AG09319 (cell line): Measurements from ENCODE around the gene SUFU.
"Not testable (repeated sequence)": the region's sequence is repeated elsewhere in the genome, so short reads cannot be mapped to it uniquely, and the experiment has no call there.

ENCODE experiments used
- DNase-seq: peaks from one replicate; pipeline ENCODE4 v3.0.0-alpha.2; 2010; ENCODE audit warnings: low read depth; ENCODE audit errors: extremely low read depth
- CTCF ChIP-seq: IDR thresholded peaks from 2 replicates; pipeline ENCODE4 v1.5.1; 2011; ENCODE audit warnings: low read depth, mild to moderate bottlenecking, inconsistent platforms, low read length, moderate library complexity

Gene SUFU

DNA sequence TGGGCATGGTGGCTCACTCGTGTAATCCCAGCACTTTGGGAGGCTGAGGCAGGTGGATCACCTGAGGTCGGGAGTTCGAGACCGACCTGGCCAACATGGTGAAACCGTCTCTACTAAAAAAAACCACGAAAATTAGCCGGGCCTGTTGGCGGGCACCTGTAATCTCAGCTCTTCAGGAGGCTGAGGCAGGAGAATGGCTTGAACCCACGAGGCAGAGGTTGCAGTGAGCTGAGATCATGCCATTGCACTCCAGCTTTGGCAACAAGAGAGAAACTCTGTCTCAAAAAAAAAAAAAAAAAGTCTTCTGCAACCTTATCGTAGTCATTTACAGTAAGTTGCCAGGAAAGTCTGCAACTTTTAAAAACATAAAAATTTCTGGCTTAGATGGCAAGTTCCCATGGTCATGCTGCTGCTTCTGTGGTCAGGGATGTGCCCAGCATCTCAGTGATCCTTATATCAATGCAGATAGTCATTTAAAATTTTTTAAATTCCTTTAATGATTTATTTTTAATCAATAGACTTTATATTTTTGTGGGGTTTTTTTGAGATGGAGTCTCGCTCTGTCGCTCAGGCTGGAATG, 15.6 kb downstream of the SUFU start:
- DNase-seq: no peak
- no peak for TF ChIP-seq CTCF

DNA sequence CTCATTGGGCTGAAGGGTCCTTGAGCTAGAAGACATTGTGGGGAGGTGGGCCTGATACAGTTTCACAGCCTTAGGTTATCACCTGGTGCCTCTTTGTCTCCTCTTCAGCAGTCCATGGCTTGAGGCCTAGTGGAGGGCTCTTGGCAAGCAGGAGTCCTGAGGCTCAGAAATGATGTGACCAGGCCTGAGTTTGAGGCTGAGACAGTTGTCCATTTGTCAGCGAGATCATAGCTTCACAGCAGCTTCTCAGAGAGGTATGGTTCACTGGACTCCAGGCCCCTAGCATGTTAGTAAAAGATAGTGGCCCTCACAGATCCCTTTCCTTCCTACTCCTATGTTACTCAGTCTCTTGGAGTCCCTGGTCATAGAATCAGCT, 19.1 kb downstream of the SUFU start:
- TF ChIP-seq CTCF: no peak
- no peak for DNase-seq

GRCh38 chr10:102523250-102524029, 19.7 kb downstream of the SUFU start:
- TF ChIP-seq CTCF: no peak
- DNase-seq: no peak

- no peak for DNase-seq
Measured at GRCh38 chr10:102524746-102525145, 21.0 kb downstream of the SUFU start.

GRCh38 chr10:102527546-102527945, 23.8 kb downstream of the SUFU start:
- DNase-seq: no peak
- TF ChIP-seq CTCF: no peak

More at GRCh38 chr10:102524746-102525145, 21.0 kb downstream of the SUFU start:
- no peak for TF ChIP-seq CTCF

- DNase-seq: no peak
- TF ChIP-seq CTCF: no peak
Measured at GRCh38 chr10:102534333-102534732, 30.6 kb downstream of the SUFU start.

DNA sequence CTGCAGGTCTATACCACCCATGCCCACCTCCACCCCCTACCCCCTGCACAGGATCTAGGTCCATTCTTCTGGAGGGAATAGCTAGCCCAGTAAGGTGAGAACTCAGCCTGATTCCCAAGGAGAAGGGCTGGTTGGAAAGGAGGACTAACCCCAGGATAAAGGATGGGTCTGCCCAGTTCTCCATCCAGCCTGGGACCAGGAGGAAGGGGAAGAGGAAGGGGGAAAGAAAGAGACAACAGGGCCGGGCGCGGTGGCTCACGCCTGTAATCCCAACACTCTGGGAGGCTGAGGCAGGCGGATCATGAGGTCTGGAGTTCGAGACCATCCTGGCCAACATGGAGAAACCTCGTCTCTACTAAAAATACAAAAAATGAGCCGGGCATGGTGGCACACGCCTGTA, 31.2 kb downstream of the SUFU start:
- DNase-seq: not testable (repeated sequence)
